Lung (tissue), 12 donors: ENCODE data around the gene SSU72. TPM values are rescaled to one million over a fixed set of nuclear protein-coding genes. Genes with fewer than 3 reads are reported as not detected.

Source experiments
- ATAC-seq: fragments of 200-7000 bp; cut with Tn5 transposase; one replicate; pipeline ENCODE4 v1.9.1; 2020; ENCODE audit warnings: moderate number of reproducible peaks; ENCODE audit not compliant: insufficient read depth, low FRiP score
- DNase-seq, 3 donors: peaks; one replicate each; pipeline ENCODE4 v3.0.0-alpha.2; 2013 to 2017
- H3K27ac ChIP-seq, 2 donors: one replicate each; pipeline ENCODE4 v1.5.1; 2013; ENCODE audit warnings: mild to moderate bottlenecking in 2 of 2, moderate library complexity in 2 of 2, control low read depth in 1 of 2, inconsistent platforms in 1 of 2, low read depth in 1 of 2, low read length in 1 of 2
- H3K27me3 ChIP-seq, 3 donors: one replicate each; pipeline ENCODE4 v1.5.1; 2013; ENCODE audit warnings: low read length in 2 of 3; ENCODE audit not compliant: control insufficient read depth in 3 of 3, insufficient read depth in 3 of 3
- H3K36me3 ChIP-seq, 4 donors: one replicate each; pipeline ENCODE4 v1.5.1; 2013; ENCODE audit warnings: low read length in 4 of 4, mild to moderate bottlenecking in 1 of 4, moderate library complexity in 1 of 4; ENCODE audit not compliant: control insufficient read depth in 4 of 4, insufficient read depth in 4 of 4
- H3K4me1 ChIP-seq, 5 donors: one replicate each; pipeline ENCODE4 v1.5.1; 2013; ENCODE audit warnings: low read length in 5 of 5, mild to moderate bottlenecking in 2 of 5, moderate library complexity in 1 of 5; ENCODE audit not compliant: control insufficient read depth in 5 of 5, insufficient read depth in 5 of 5
- H3K4me3 ChIP-seq: one replicate; pipeline ENCODE4 v1.5.1; 2013; ENCODE audit warnings: mild to moderate bottlenecking, control low read depth, moderate library complexity
- H3K9ac ChIP-seq, 2 donors: one replicate each; pipeline ENCODE4 v1.5.1; 2013; ENCODE audit warnings: low read length in 2 of 2, control low read depth in 1 of 2; ENCODE audit not compliant: insufficient read depth in 1 of 2
- H3K9me3 ChIP-seq, 4 donors: one replicate each; pipeline ENCODE4 v1.5.1; 2013; ENCODE audit warnings: low read length in 3 of 4, mild to moderate bottlenecking in 1 of 4, moderate library complexity in 1 of 4; ENCODE audit not compliant: control insufficient read depth in 4 of 4, insufficient read depth in 3 of 4
- CTCF ChIP-seq: IDR thresholded peaks from 2 replicates; pipeline ENCODE4 v1.5.1; 2012; ENCODE audit warnings: mild to moderate bottlenecking; ENCODE audit errors: control extremely low read depth, extremely low read depth
- WGBS, 2 donors: extraction: QIAGEN DNeasy Blood & Tissue Kit; methylation state at CpG; one replicate each; pipeline ENCODE4 v1.1.7; 2013; 5-methylcytosine and 5-hydroxymethylcytosine counted together
- polyA plus RNA-seq, 2 donors: library from polyadenylated mRNA; stranded (reverse); fragments of 200-250 nt; gene quantifications; one replicate each; pipeline ENCODE4 v1.2.1, GENCODE V29; 2013
- total RNA-seq, 2 donors: library from RNA; depleted of rRNA in 1 of 2; stranded (reverse); fragments of >200 nt in 1 of 2; gene quantifications; one replicate each; pipeline ENCODE4 v1.2.1, GENCODE V29; 2014 to 2021
- donor health status: control.
- donor health status: control.
- donor health status: Bipolar disorder and iron deficiency.
- donor health status: healthy.
- donor health status: DM: yes; HTN: yes; CAD: no.

SSU72 gene
- total and polyA plus RNA-seq, 4 donors, result 63.7 to 128 (median 100) TPM

DNA sequence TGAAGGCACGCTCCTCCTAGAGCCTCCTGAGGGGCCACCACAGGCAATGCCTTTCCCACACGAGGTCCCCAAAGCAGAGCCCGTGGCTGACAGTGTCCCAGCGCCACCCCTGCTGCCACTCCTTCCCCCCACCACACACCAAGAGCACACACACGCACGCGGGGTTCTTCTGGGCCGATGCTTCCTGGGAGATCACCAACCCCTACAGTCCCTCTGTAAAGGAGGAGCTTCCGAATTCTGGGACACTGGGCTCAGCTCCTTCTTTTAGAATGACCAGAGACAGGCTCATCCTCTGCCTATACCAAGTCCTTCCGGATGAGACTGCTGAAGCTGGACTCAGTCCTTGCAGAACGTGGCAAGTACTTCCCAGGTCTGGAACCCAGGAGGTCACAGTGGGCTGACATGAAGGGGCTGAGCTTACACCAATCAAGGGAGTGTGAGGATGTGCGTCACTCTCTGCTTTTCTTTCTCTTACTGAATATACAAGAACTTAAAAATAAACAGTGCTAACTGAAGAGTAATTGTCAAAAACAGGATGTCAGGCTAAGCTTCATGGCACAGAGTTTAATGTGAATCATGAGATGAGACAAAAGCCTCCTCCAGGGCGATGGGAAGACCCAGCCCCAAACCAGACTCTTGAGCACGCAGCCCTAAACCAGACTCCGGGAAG is 12.7 kb downstream of the SSU72 start:
- Histone ChIP-seq H3K4me1 (peaks cover 0 to 10% (median 0%) of the 10 kb centered on the region in 5 donors), H3K9ac (no peak overlapping the region), H3K4me3 (no peak overlapping the region), H3K36me3 (peaks cover 10 to 39% (median 28%) of the 10 kb centered on the region in 4 donors), H3K9me3 (no peaks in the 10 kb centered on the region), H3K27me3 (no peaks in the 10 kb centered on the region), H3K27ac (peak overlapping the region in 1 of 2 donors; percentile 37)
- TF ChIP-seq CTCF, result no peak
- DNase-seq (no peak), ATAC-seq (no peak)
- WGBS, 2 donors, result 80 to 94% methylated on average over 15 of the region's 15 CpGs

DNA sequence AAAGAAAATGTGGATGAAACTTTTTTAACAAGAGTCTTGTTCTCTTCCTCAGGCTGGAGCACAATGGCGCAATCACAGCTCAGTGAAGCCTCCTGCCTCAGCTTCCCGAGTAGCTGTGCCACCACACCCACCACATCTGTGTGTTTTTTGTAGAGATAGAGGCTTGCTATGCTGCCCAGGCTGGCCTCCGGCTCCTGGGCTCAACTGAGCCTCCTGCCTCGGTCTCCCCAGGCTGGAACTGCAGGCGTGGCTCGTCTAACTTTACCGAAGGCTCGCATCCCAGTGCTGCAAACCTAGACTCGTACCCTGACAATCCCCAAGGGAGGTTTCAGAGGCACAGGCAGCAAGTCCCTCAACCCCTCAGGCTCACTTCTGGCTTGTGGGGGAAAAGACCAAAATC is 14.5 kb downstream of the SSU72 start:
- WGBS, 2 donors, result 89 to 94% methylated on average over 9 of the region's 9 CpGs
- ATAC-seq (no peak), DNase-seq (no peak)
- peaks cover 0 to 10% (median 0%) of the 10 kb centered on the region in 5 donors for H3K4me1 ChIP-seq
- no peak overlapping the region for H3K9ac ChIP-seq
- peaks cover 10 to 37% (median 21%) of the 10 kb centered on the region in 4 donors for H3K36me3 ChIP-seq
- no peak overlapping the region for H3K4me3 ChIP-seq
- no peak overlapping the region for H3K27ac ChIP-seq
- H3K27me3 ChIP-seq, result no peaks in the 10 kb centered on the region
- H3K9me3 ChIP-seq, result no peaks in the 10 kb centered on the region
- TF ChIP-seq CTCF, result no peak

DNA sequence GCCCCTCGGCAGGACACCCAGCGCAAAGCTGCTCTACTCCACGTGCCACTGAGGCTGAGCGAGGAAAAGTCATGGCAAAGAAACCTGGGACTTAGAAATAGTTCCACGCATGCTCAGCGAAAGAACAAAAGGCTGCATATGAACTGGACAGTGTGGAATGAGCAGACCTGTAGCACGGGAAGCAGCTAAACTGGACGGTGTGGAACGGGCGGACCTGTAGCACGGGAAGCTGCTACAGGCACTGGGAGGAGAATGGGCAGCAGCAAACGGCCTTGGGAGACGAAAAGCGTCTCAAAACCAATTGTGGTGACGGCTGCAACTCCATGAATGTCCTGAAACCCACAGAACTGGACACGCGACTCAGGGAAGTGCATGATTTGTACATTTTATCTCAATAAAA is 15.6 kb downstream of the SSU72 start:
- ATAC-seq (no peak), DNase-seq (peak in 1 of 3 donors; percentile 10)
- Histone ChIP-seq H3K4me3 (no peak overlapping the region), H3K9ac (no peak overlapping the region), H3K36me3 (peaks cover 8 to 29% (median 13%) of the 10 kb centered on the region in 4 donors), H3K27ac (no peak overlapping the region), H3K4me1 (peaks cover 0 to 13% (median 0%) of the 10 kb centered on the region in 5 donors), H3K9me3 (no peaks in the 10 kb centered on the region), H3K27me3 (no peaks in the 10 kb centered on the region)
- no peak for TF ChIP-seq CTCF
- WGBS, 2 donors, result 82 to 90% methylated on average over 17 of the region's 17 CpGs
